Measurements from ENCODE around the gene ARID1B.

The ARID1B gene

GRCh38 chr6:157163434-157164159 lies 386.4 kb downstream of the ARID1B start:
- DNase-seq (ENCODE audit: low read depth) = no peak

DNA sequence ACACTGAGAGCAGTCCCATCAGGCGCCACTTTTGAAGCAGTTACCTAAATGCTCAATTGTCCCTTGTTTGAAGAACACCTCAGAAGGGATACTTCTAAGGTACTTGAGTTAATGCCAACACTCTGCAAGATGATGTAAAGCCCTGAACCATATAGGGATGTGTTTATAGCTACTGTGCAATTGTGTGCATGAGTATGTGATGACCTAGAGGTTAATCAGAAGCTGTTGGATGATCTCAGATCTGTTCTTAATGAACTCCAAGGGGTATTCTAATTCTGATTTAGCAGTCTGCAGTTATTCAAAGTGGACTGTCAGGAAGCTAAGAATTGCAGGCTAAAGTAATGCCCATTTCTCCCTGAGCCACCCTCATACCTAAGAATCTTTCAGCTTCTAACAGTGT lies 387.8 kb downstream of the ARID1B start:
- no peak for DNase-seq (ENCODE audit: low read depth)

DNA sequence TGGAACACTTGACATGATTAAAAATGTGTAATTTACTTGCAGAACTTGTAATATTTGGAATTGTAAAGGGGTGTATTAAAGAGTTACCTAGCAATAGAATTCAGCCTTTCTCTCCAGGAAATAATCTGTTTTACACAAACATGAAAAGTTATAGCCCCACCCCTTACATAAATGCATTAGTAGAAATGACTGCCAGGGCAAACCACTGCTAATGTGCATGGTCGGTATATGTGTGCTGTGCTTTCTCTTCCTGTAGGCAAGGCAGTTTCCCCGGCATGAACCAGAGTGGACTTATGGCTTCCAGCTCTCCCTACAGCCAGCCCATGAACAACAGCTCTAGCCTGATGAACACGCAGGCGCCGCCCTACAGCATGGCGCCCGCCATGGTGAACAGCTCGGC lies 389.6 kb downstream of the ARID1B start:
- DNase-seq (ENCODE audit: low read depth) = no peak

DNA sequence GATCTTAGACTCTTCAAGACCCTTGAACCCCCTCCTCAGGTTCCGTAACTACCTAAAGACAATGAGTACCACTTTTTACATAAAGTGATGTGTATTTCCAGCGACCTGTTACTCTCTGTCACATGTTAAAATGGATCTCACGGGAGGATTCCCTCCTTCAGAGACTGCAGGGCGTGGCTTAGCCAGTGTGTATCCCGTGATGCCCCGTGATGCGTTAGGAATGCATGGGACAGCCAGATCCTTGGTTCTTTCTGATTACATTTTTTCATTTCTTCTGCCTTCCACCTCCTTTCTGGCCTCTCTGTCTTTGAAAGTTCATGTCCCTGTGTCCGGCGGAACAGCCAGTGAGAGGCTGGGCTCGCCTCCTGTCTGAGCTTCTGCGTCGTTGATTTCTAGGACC lies 390.7 kb downstream of the ARID1B start:
- no peak for DNase-seq (ENCODE audit: low read depth)

- DNase-seq (ENCODE audit: low read depth) = no peak
Measured at GRCh38 chr6:157168471-157168870, 391.3 kb downstream of the ARID1B start.

DNA sequence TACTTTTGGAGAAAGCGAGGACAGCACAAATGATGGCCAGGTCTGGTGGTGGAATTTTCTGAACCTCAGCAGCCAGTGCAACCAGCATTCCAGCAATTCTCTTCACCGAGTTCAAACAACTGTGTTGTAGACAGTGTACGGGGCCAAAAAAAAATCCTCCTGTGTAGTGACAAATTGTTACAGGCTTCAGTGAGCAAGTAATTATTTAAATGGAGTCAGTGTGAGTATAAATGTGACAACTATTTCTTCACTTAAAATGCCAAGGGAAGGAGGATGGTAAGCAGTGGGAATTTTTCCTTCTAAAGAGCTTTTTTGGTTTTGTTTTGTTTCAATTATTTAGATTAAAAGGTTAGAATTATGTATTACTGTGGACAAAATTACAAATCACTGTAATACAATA lies 392.0 kb downstream of the ARID1B start:
- no peak for DNase-seq (ENCODE audit: low read depth)

DNA sequence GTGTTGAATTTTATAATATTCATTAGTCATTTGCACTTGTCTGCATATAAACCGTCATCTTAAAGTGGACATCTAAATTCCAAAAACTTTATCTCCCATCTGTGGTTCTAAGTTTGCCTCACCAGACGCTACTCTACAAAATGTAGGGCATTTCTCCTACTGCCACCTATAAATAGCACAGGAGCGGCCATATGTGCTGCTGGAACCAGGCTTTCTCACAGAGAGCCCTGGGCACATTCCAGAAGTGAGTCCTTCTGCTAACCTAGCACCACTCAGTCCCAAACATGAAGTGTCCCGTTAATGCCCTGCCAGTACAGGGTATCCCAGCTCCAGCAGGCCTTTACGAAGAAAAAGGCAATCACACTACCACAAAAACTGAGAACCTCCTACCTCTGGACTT lies 392.5 kb downstream of the ARID1B start:
- DNase-seq (ENCODE audit: low read depth) = no peak

DNA sequence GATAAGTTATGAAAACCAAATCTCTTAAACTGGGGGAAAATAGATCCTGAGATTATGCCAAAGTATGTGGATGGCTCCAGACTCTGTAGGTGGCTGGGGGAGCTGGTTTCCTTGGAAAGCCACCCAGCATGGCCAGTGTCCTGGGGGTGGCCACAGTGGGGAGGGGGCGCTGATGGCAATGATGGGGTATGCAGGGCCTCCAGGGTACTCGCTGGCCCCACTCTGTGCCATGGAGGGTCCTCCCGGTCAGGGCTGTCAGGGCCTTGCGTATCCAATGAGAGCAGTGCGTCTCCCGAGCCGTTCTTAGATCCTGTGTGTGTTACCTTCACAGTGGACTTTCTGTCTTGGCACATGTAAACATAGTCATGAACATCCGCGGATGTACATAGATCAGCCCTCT lies 393.4 kb downstream of the ARID1B start:
- no peak for DNase-seq (ENCODE audit: low read depth)

DNA sequence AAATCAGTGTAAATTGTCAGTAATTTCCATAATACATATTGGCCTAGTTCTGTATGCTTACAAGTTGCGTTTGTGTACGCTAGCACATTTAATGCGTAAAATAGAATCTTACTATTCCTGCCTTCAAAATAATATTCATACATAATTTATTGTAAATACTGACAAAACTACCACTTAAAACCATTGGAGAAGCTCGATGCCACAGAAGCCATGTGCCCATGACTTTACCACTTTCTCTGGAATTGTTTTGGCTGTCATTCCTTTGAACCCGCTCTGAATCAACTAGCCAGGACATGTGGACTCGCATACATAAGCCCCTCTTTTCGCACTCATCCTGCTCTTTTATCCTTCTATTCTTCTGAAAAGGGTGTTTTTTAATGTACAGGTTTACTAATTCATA lies 394.6 kb downstream of the ARID1B start:
- DNase-seq (ENCODE audit: low read depth) = no peak

DNA sequence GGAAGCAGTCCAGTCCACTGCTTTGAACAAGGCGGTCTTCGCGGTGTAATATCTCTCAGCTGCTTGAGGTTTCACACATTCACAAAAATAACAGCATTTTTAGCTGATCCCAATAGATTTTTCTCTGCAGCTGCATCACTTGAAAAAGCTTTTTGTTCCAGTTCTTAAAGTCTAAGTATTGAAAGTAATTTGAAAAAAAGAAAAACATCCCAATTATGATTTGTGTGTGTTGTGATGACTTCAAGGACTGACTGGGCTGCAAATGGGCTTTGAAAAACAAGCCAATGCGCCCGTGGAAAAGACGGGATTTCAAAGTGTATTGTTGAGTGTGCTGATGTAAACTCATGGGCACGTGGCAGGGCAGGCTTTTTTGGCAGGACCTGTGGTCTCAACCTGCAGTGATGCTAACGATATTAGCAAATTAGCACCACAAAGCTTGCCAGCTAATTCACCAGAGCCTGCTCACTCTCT lies 395.1 kb downstream of the ARID1B start:
- DNase-seq (ENCODE audit: low read depth) = no peak

- no peak for DNase-seq (ENCODE audit: low read depth)
Measured at GRCh38 chr6:157172830-157173536, 395.8 kb downstream of the ARID1B start.

DNA sequence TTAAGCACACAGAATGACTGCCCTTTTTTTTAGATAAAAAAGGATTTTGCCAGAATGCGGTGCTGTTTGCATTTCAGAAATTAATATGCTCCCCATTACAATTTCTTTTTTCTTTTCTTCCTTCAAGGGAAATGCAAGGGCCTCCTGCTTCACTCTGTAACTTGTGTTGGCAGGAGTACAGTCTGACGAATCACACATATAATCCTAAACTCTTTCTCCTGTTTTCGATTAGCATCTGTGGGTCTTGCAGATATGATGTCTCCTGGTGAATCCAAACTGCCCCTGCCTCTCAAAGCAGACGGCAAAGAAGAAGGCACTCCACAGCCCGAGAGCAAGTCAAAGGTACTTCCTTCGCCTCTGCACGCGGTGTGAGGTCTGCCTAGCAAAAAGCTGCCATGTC lies 396.6 kb downstream of the ARID1B start:
- DNase-seq (ENCODE audit: low read depth) = peak; percentile 25

- no peak for DNase-seq (ENCODE audit: low read depth)
Measured at GRCh38 chr6:157174731-157175130, 397.6 kb downstream of the ARID1B start.

DNA sequence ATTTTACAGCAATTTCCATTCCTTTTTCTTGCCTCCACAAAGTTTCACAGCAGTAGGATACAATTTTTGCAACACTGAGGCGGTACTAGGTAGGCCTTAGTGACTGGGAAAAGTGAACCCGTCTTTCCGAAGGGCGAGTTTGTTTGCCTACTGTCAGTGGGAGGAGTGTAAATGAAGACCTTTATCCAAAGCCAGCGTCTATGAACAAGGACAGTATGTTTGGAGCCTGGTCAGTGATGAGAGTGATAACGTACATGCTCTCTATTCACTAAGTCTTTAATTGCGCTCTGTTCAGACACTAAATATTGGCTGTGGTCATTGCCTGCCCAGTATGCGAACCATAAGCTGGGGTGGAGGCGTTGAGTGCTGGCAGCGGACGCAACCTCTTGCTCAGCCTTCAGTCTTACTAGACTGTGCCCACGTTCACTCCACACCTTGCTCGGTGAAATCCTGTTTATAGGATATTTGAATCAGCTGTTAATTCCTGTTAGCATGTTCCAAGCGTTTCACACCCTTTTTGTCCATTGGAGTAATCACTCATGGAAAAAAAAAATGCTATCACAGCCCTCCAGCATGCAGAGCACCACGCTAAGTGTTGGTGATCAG lies 400.7 kb downstream of the ARID1B start:
- DNase-seq (ENCODE audit: low read depth) = no peak

DNA sequence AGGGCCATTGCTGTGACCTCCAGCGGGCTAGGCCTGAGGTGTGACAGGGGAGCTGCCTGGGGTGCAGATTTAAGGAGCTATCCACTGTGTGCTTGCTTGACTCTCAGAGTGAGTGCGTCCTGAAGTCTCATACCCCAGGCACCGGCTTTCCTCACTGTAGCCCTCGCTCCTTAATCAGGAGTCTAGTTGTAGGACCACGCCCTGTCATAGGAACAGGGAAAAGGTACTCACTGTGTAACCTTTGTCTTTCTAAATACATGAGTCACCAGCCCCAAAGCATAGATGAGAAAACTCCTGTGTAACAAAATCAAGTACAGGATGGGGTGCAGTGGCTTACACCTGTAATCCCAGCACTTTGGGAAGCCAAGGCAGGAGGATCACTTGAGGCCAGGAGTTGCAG lies 404.5 kb downstream of the ARID1B start:
- DNase-seq (ENCODE audit: low read depth) = no peak

DNA sequence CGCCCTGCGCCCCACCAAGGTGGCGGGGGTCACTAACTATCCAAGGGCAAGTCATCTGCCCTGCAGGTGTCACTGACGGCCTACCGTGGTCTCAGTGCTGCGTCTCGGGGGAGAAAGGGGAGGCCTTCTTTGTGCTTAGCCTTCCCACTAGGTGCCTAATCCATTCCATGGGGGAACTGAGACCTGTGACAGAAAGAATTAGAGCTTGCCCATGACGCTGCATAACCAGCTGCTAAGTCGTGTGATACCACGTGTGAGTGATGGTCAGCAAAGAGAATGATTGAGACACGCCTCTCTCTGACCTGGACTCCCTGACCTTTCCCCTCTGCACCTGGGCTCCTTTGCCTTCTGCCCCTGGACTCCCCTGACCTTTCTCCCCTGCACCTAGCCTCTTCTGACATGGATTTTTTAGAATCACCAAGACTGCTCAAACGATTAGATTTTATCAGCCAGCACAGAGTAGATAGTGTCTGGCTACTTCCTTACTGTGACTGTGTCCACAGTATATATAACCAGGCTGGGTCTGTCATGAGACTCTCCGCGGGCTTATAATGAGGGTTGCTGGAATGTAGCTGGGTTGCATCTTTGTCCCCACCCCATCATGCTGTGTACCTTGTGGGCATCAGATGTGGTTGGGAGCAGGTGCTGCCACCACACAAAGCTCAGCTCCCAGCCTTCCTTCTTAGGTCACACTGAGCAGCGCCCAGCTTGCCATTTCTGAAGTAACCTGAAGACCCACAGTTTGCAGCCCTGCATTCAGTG lies 405.5 kb downstream of the ARID1B start:
- no peak for DNase-seq (ENCODE audit: low read depth)

- peak; percentile 31 for DNase-seq (ENCODE audit: low read depth)
Measured at GRCh38 chr6:157184202-157185015, 407.2 kb downstream of the ARID1B start.

- DNase-seq (ENCODE audit: low read depth) = no peak
Measured at GRCh38 chr6:157185171-157185570, 408.0 kb downstream of the ARID1B start.

DNA sequence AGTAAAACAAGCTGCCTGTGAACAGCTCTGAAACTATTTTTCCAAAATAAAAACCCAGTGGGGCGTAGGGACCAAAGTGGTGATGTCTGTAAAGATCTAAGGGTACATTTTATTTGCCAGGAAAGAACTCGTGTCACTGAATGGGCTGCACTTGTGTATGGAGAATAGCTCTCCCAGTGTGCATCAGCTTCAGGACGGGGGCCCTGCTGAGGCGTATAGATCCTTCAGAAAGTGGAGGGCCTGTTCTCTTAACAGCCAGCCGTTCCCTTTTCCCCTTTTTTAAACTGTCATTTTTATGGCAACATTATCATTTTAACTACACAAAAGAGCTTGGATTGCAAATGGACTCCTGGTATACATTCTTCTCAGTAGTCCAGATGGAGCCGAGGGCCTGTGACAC lies 408.8 kb downstream of the ARID1B start:
- no peak for DNase-seq (ENCODE audit: low read depth)

DNA sequence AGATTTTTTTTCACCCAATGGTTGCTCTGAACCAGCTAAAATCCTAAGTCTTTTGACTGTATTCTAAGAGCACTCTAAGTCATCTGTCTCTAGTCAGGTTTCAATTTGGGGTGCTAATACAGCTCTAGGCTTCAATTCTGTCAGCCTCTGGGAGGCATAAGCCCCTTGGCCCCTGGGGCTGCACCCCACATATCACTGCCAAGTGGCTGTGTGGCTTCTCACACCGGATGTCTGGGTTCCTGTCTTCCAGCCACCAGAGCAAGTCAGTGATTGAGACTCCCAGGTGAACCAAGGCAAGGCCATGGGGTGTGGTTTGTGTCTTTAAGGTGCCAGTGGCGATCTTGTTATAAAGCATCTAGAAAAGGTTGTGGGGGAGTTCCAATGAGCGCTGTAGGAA lies 409.6 kb downstream of the ARID1B start:
- no peak for DNase-seq (ENCODE audit: low read depth)

- DNase-seq (ENCODE audit: low read depth) = no peak
Measured at GRCh38 chr6:157187182-157188083, 410.3 kb downstream of the ARID1B start.
